HG02798 (cell line): ENCODE measurements around the gene GALNT7.

Experiments used
- ATAC-seq: cut with Tn5 transposase; IDR thresholded peaks from one replicate; pipeline ENCODE4 v1.9.1; 2021; ENCODE audit warnings: mild to moderate bottlenecking; ENCODE audit not compliant: unreplicated experiment, poor library complexity

Gene GALNT7

GRCh38 chr4:173227756-173228155, 59.1 kb downstream of the GALNT7 start:
- no peak for ATAC-seq

- no peak for ATAC-seq
Observed at GRCh38 chr4:173230062-173230461, 61.5 kb downstream of the GALNT7 start.

DNA sequence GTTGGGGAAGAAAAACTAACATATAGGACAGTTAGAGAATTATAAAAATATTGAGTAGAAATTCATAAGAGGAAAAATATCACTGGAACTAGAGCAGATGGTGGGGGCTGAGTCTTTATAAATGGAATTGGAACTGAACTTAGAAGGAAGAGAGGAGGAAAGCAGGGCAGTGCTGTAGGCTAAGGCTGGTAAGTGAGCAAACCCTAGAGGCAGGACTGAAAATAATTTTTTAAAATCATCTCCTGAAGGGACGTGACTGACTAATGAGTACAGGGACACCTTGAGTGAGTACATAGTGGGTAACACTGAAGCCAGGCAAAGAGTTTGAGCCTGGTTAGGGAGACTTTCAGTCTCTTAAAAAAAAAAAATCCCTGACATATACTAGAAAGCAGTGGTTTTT, 63.3 kb downstream of the GALNT7 start:
- no peak for ATAC-seq

DNA sequence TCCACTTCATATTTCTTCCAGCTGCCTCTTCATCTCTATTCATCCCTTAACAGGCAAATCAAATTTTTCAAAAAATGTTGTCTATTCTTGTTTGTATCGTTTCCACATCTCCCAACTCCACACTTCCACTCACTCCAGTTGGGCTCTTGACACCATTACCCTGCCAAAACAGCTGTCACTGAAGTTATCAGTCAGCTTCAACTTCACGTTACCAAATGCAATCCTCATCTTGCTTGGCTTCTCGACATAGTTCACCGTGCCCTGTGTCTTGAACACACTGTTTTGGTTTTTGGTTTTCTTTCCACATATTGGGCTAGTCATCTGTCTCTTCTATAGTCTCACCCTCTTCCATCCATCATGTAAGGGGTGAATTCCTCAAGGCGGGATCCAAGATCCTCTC, 65.2 kb downstream of the GALNT7 start:
- ATAC-seq: no peak

DNA sequence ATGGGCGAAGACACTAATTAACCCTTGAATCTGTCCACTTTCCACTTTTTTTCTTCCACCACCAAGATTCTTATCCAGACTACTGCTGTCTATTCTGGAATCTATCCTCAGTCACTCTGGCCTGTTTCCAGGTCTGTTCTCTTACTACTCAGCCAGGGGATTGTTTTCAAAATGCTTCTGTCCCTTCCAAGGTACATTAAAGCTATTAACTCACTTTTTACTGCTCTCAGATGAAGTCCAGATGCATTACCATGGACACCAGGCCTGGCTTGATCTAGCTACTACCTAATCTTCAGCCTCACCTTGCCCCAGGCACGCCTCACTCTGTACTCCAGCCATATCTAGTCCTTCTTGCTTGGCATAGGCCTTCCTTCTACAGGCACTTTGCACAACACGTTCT, 66.4 kb downstream of the GALNT7 start:
- no peak for ATAC-seq

DNA sequence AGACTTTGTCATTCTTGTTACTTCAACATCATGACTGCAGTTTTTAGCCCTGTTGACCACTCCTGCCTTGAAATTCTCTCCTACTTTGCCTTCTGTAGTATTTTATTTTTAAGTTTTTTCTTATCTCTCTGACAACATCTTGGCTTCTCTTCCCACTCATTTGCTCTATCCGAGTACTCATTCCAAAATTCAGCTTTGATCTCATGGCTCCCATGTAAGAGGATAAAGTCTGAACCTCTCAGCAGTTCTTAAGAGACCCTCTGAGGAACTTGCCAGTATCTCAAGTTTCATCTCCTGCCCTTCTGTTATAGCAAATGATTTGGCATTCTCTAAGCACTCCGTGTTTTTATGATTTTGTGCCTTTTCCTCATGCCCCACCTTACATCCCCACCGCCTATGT, 67.7 kb downstream of the GALNT7 start:
- ATAC-seq: no peak

- no peak for ATAC-seq
Observed at GRCh38 chr4:173237152-173237551, 68.5 kb downstream of the GALNT7 start.

- no peak for ATAC-seq
Observed at GRCh38 chr4:173237762-173238161, 69.2 kb downstream of the GALNT7 start.

- ATAC-seq: no peak
Observed at GRCh38 chr4:173240696-173241095, 72.1 kb downstream of the GALNT7 start.

GRCh38 chr4:173242466-173243250, 74.0 kb downstream of the GALNT7 start:
- no peak for ATAC-seq

GRCh38 chr4:173243321-173243720, 74.7 kb downstream of the GALNT7 start:
- ATAC-seq: no peak

- peak; percentile 88 for ATAC-seq
Observed at GRCh38 chr4:173243917-173244658, 75.5 kb downstream of the GALNT7 start.

DNA sequence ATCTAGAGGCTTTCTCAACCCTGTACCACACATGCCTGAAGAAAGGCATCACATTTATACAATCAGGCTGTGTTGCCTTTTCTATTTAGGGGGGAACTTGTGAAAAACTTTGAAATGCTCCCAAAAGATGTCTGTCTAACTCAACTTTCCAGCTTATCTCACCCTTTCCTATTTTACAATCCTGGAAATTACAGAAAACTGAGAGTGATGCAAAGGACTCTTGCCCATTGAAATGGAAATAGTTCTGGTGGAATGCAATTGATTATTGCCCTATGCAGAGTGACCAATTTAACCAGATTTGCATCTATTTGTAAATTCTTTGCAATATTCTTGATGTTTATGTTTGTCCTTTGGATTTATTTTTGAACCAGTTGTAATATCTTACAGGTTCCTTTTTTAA, 77.3 kb downstream of the GALNT7 start:
- ATAC-seq: no peak

- peak; percentile 57 for ATAC-seq
Observed at GRCh38 chr4:173246719-173247118, 78.1 kb downstream of the GALNT7 start.

DNA sequence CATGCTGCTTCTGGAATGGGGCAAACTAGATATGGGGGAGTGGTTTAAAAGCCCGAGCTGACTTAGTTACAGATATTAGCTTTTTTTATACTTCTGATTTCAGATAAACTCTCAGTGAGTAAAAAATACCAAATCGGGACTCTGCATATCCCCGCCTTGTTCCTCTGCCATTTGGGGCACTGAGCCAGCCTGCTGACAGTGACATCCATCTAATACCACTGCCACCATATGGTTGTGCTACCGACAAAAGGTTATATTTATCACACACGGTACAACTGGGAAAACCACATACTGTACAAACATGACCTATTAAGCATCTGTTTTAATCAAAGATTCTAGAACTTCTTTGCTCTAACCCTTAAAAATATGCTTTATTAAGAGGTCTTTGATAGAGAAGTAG, 78.7 kb downstream of the GALNT7 start:
- no peak for ATAC-seq

DNA sequence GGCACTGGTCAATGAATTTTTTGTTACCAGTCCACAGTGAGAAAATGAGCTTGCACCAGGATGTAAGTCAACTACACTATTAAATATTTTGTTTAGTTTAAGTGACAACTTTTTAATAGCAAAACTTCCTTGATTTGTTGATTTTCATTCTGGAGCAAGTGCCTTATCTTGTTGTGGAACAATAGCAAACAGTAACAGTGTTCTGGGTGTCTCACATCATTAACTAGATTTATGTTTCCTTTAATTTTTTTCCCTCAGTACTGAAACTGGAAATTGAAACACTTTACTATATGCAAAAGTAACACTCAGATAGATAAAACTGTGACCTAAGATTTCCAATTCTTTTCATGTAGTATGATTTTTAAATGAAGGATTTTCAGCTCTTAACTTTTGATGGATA, 80.1 kb downstream of the GALNT7 start:
- no peak for ATAC-seq

DNA sequence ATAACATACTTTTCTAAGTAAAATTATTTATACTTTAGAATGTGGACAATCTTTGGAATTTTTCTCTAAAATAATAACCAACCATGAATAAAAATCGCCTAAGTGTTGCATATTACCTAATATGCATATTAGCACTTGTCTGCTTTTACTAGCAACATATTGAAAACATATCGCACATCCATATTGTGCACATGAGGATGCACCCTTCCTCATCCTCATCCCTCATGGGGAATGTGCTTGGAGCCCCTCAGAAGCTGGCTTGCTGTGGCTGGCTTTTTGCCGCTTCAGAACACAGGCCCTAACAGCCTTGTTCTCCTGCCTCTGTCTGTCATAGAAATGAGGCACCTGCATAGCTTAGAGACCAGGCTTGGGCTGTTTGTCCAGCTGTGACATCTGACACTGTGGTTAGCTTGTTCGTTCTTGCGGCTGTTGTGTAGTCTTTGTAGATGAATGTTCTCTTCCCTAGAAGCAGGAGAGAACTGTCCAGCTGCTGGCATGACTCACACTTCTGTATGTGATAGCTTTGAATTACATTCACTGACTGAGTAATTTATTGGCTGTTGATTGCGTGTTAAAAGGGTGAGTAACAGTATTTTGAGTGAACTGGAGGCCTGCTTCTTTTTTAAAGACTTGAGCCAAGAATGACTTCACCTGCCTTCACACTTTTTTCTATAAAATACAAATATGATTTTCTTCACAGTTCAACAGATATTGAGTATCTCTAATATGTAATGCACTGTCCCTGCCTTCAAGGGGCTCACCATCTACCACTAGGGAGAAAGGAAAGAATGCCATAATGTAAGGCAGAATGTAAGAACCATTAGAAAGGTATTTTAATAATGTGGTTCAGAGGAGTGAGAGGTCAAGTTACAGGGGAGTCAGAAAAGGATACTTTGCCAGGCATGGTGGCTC, 83.7 kb downstream of the GALNT7 start:
- peak; percentile 75 for ATAC-seq

GRCh38 chr4:173253561-173253960, 85.0 kb downstream of the GALNT7 start:
- no peak for ATAC-seq

- ATAC-seq: peak; percentile 30
Observed at GRCh38 chr4:173254646-173255045, 86.0 kb downstream of the GALNT7 start.

- no peak for ATAC-seq
Observed at GRCh38 chr4:173256825-173257224, 88.2 kb downstream of the GALNT7 start.
